GM18951 (cell line): ENCODE data around the gene DOK3.

Experiments
- POLR2A ChIP-seq: IDR thresholded peaks from 4 replicates; pipeline ENCODE4 v1.6.1; 2011; ENCODE audit warnings: mild to moderate bottlenecking; ENCODE audit not compliant: insufficient read length, insufficient read depth; ENCODE audit errors: extremely low read depth
- in situ Hi-C: fragments of 300-500 bp; cut with MboI; formaldehyde crosslinking; loops from one replicate; pipeline ENCODE4 v1.12.0; 2022; ENCODE audit warnings: low sequenced_read_pairs, mixed read lengths, inconsistent platforms; ENCODE audit not compliant: unreplicated experiment

Gene DOK3

GRCh38 chr5:177453852-177454396, 55.7 kb downstream of the DOK3 start:
- no peak for TF ChIP-seq POLR2A
- in situ Hi-C loops, result loop anchor here (5.0 kb wide), 1 partner anchor 47 kb away; the partner anchor contains the start of gene F12

GRCh38 chr5:177452688-177453638, 56.7 kb downstream of the DOK3 start:
- in situ Hi-C loops, result loop anchor here (5.0 kb wide), 1 partner anchor 46 kb away; the partner anchor contains the start of gene F12
- TF ChIP-seq POLR2A, result no peak
